Measurements from ENCODE around the gene TMEM52. TPM values are rescaled to one million over a fixed set of nuclear protein-coding genes. Genes with fewer than 3 reads are reported as not detected.

The TMEM52 gene
- total and polyA plus RNA-seq, 7 experiments from 2014 or later: 0.45 to 1.1 TPM; not detected in 5

- H3K36me3 ChIP-seq (ENCODE audit: control insufficient read depth in 2 of 3, insufficient read depth in 3 of 3, low read length in 3 of 3): peaks cover 0 to 30% (median 4%) of the 10 kb centered on the region in 3 experiments
- H3K27ac Mint-ChIP-seq: peak overlapping the region; percentile 26 to 82 (median 48)
Observed at GRCh38 chr1:1875932-1876331, 43.1 kb downstream of the TMEM52 start.

GRCh38 chr1:1874901-1875300 lies 44.2 kb downstream of the TMEM52 start:
- peaks cover 0 to 3% (median 0%) of the 10 kb centered on the region in 11 donors for H3K9me3 Mint-ChIP-seq
- Histone ChIP-seq H3K4me1 (ENCODE audit: control insufficient read depth in 2 of 2, insufficient read depth in 2 of 2, low read length in 2 of 2) (peaks cover 45 to 62% of the 10 kb centered on the region in 2 donors), H3K36me3 (ENCODE audit: control insufficient read depth in 2 of 3, insufficient read depth in 3 of 3, low read length in 3 of 3) (peaks cover 0 to 30% (median 4%) of the 10 kb centered on the region in 3 experiments), H3K27me3 (ENCODE audit: control insufficient read depth in 2 of 2, insufficient read depth in 2 of 2, low read length in 2 of 2) (no peaks in the 10 kb centered on the region), H3K9me3 (ENCODE audit: control insufficient read depth in 2 of 3, low read length in 3 of 3) (no peaks in the 10 kb centered on the region), H3K4me3 (ENCODE audit: low read length) (no peak overlapping the region), H3K27ac (ENCODE audit: low read depth, low read length) (no peak overlapping the region)
- no peak for ATAC-seq
- DNase-seq: no peak
- H3K4me1 Mint-ChIP-seq: peaks cover 54 to 91% (median 85%) of the 10 kb centered on the region in 7 donors
- peaks cover 8 to 33% (median 21%) of the 10 kb centered on the region in 5 donors for H3K36me3 Mint-ChIP-seq
- CTCF ChIA-PET: no interaction called here
- H3K27ac Mint-ChIP-seq: peak overlapping the region in 2 of 9 donors; percentile 21 to 38
- POLR2A ChIA-PET: interaction anchor here (0.7 kb wide), 1 partner anchor 64 kb away, joined by 9 read pairs; no protein-coding TSS in a partner anchor
- peak overlapping the region in 4 of 10 donors; percentile 6 to 56 (median 18) for H3K4me3 Mint-ChIP-seq
- no peaks in the 10 kb centered on the region for H3K27me3 Mint-ChIP-seq
- intact Hi-C loops (cut with micrococcal nuclease): no loop called here

More at GRCh38 chr1:1875932-1876331, 43.1 kb downstream of the TMEM52 start:
- Mint-ChIP-seq H3K4me1 (peaks cover 52 to 88% (median 80%) of the 10 kb centered on the region in 7 donors), H3K36me3 (peaks cover 8 to 36% (median 21%) of the 10 kb centered on the region in 5 donors), H3K27me3 (no peaks in the 10 kb centered on the region), H3K4me3 (peak overlapping the region in 9 of 10 donors; percentile 16 to 78 (median 53)), H3K9me3 (peaks cover 0 to 3% (median 0%) of the 10 kb centered on the region in 11 donors)
- ChIA-PET POLR2A (interaction anchor here (0.6 kb wide), 1 partner anchor 36 kb away, joined by 3 read pairs; no protein-coding TSS in a partner anchor), CTCF (no interaction called here)
- no peaks in the 10 kb centered on the region for H3K27me3 ChIP-seq (ENCODE audit: control insufficient read depth in 2 of 2, insufficient read depth in 2 of 2, low read length in 2 of 2)
- ATAC-seq (no peak), DNase-seq (no peak)
- peaks cover 39 to 61% of the 10 kb centered on the region in 2 donors for H3K4me1 ChIP-seq (ENCODE audit: control insufficient read depth in 2 of 2, insufficient read depth in 2 of 2, low read length in 2 of 2)
- no peak overlapping the region for H3K4me3 ChIP-seq (ENCODE audit: low read length)
- peak overlapping the region; percentile 10 for H3K27ac ChIP-seq (ENCODE audit: low read depth, low read length)
- intact Hi-C loops (cut with micrococcal nuclease): no loop called here
- H3K9me3 ChIP-seq (ENCODE audit: control insufficient read depth in 2 of 3, low read length in 3 of 3): no peaks in the 10 kb centered on the region

GRCh38 chr1:1873186-1873585 lies 45.9 kb downstream of the TMEM52 start:
- Mint-ChIP-seq H3K36me3 (peaks cover 5 to 24% (median 16%) of the 10 kb centered on the region in 5 donors), H3K4me1 (peaks cover 48 to 83% (median 82%) of the 10 kb centered on the region in 7 donors), H3K9me3 (peaks cover 0 to 4% (median 0%) of the 10 kb centered on the region in 11 donors), H3K27ac (peak overlapping the region in 6 of 9 donors; percentile 14 to 76 (median 51)), H3K27me3 (no peaks in the 10 kb centered on the region), H3K4me3 (peak overlapping the region in 1 of 10 donors; percentile 5)
- Histone ChIP-seq H3K36me3 (ENCODE audit: control insufficient read depth in 2 of 3, insufficient read depth in 3 of 3, low read length in 3 of 3) (peaks cover 0 to 26% (median 4%) of the 10 kb centered on the region in 3 experiments), H3K4me1 (ENCODE audit: control insufficient read depth in 2 of 2, insufficient read depth in 2 of 2, low read length in 2 of 2) (peaks cover 36 to 54% of the 10 kb centered on the region in 2 donors), H3K27me3 (ENCODE audit: control insufficient read depth in 2 of 2, insufficient read depth in 2 of 2, low read length in 2 of 2) (no peaks in the 10 kb centered on the region), H3K4me3 (ENCODE audit: low read length) (no peak overlapping the region), H3K9me3 (ENCODE audit: control insufficient read depth in 2 of 3, low read length in 3 of 3) (no peaks in the 10 kb centered on the region), H3K27ac (ENCODE audit: low read depth, low read length) (no peak overlapping the region)
- ATAC-seq: no peak
- no peak for DNase-seq
- intact Hi-C loops (cut with micrococcal nuclease): no loop called here
- ChIA-PET POLR2A (no interaction called here), CTCF (no interaction called here)

- H3K4me1 ChIP-seq (ENCODE audit: control insufficient read depth in 2 of 2, insufficient read depth in 2 of 2, low read length in 2 of 2): peaks cover 31 to 53% of the 10 kb centered on the region in 2 donors
- ATAC-seq: no peak
- ChIA-PET POLR2A (no interaction called here), CTCF (interaction anchor here (0.6 kb wide), 1 partner anchor 63 kb away, joined by 3 read pairs; no protein-coding TSS in a partner anchor)
- H3K4me3 ChIP-seq (ENCODE audit: low read length): no peak overlapping the region
- no peak for DNase-seq
- peaks cover 43 to 82% (median 80%) of the 10 kb centered on the region in 7 donors for H3K4me1 Mint-ChIP-seq
- H3K27me3 Mint-ChIP-seq: no peaks in the 10 kb centered on the region
- no peak overlapping the region for H3K27ac ChIP-seq (ENCODE audit: low read depth, low read length)
- H3K27ac Mint-ChIP-seq: peak overlapping the region in 8 of 9 donors; percentile 14 to 76 (median 51)
- peaks cover 5 to 23% (median 17%) of the 10 kb centered on the region in 5 donors for H3K36me3 Mint-ChIP-seq
- peaks cover 0 to 4% (median 0%) of the 10 kb centered on the region in 11 donors for H3K9me3 Mint-ChIP-seq
- no peaks in the 10 kb centered on the region for H3K9me3 ChIP-seq (ENCODE audit: control insufficient read depth in 2 of 3, low read length in 3 of 3)
- no peaks in the 10 kb centered on the region for H3K27me3 ChIP-seq (ENCODE audit: control insufficient read depth in 2 of 2, insufficient read depth in 2 of 2, low read length in 2 of 2)
- H3K36me3 ChIP-seq (ENCODE audit: control insufficient read depth in 2 of 3, insufficient read depth in 3 of 3, low read length in 3 of 3): peaks cover 0 to 21% (median 4%) of the 10 kb centered on the region in 3 experiments
- H3K4me3 Mint-ChIP-seq: peak overlapping the region in 7 of 10 donors; percentile 5 to 57 (median 33)
- intact Hi-C loops (cut with micrococcal nuclease): no loop called here
Observed at GRCh38 chr1:1872329-1872994, 46.6 kb downstream of the TMEM52 start.

GRCh38 chr1:1869469-1869868 lies 49.6 kb downstream of the TMEM52 start:
- H3K36me3 ChIP-seq (ENCODE audit: control insufficient read depth in 2 of 3, insufficient read depth in 3 of 3, low read length in 3 of 3): peaks cover 0 to 4% (median 4%) of the 10 kb centered on the region in 3 experiments
- peak; percentile 54 for ATAC-seq
- no peak overlapping the region for H3K4me3 ChIP-seq (ENCODE audit: low read length)
- Mint-ChIP-seq H3K27me3 (no peaks in the 10 kb centered on the region), H3K27ac (peak overlapping the region in 6 of 9 donors; percentile 29 to 83 (median 69)), H3K36me3 (peaks cover 0 to 14% (median 5%) of the 10 kb centered on the region in 5 donors), H3K4me1 (peaks cover 40 to 79% (median 71%) of the 10 kb centered on the region in 7 donors), H3K4me3 (peak overlapping the region in 4 of 10 donors; percentile 3 to 46 (median 20)), H3K9me3 (peaks cover 0 to 4% (median 0%) of the 10 kb centered on the region in 11 donors)
- H3K27me3 ChIP-seq (ENCODE audit: control insufficient read depth in 2 of 2, insufficient read depth in 2 of 2, low read length in 2 of 2): no peaks in the 10 kb centered on the region
- ChIA-PET CTCF (interaction anchor here (0.6 to 0.7 kb wide), 2 partner anchors 40 to 159 kb away, joined by 3 read pairs; no protein-coding TSS in a partner anchor), POLR2A (interaction anchor here (0.7 to 1.0 kb wide), 2 partner anchors 18 kb away, joined by 3 read pairs; no protein-coding TSS in a partner anchor)
- H3K4me1 ChIP-seq (ENCODE audit: control insufficient read depth in 2 of 2, insufficient read depth in 2 of 2, low read length in 2 of 2): peaks cover 32 to 40% of the 10 kb centered on the region in 2 donors
- no peak overlapping the region for H3K27ac ChIP-seq (ENCODE audit: low read depth, low read length)
- intact Hi-C loops (cut with micrococcal nuclease): no loop called here
- DNase-seq: no peak
- H3K9me3 ChIP-seq (ENCODE audit: control insufficient read depth in 2 of 3, low read length in 3 of 3): no peaks in the 10 kb centered on the region

Data from naive thymus-derived CD4-positive, alpha-beta T cell (primary cell).